ENCODE measurements around the gene PLS1.

GRCh38 chr3:142650001-142650693 is 54.0 kb downstream of the PLS1 start:
- TF ChIP-seq, protein P1, sequence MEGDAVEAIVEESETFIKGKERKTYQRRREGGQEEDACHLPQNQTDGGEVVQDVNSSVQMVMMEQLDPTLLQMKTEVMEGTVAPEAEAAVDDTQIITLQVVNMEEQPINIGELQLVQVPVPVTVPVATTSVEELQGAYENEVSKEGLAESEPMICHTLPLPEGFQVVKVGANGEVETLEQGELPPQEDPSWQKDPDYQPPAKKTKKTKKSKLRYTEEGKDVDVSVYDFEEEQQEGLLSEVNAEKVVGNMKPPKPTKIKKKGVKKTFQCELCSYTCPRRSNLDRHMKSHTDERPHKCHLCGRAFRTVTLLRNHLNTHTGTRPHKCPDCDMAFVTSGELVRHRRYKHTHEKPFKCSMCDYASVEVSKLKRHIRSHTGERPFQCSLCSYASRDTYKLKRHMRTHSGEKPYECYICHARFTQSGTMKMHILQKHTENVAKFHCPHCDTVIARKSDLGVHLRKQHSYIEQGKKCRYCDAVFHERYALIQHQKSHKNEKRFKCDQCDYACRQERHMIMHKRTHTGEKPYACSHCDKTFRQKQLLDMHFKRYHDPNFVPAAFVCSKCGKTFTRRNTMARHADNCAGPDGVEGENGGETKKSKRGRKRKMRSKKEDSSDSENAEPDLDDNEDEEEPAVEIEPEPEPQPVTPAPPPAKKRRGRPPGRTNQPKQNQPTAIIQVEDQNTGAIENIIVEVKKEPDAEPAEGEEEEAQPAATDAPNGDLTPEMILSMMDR (conservative IDR thresholded peaks at IDR 0.05; ENCODE audit: low read depth, low read length), result no peak
- no peak for TF ChIP-seq EZH2 (IDR thresholded peaks at IDR 0.05; ENCODE audit: borderline replicate concordance, low read depth, low read length, poor library complexity, severe bottlenecking)

All from A673 (cell line).